Loucy (cell line): Measurements from ENCODE around the gene INHA.

Source experiments
- H2AFZ ChIP-seq: fragments of 200-600 bp; sonication (generic); 2 replicates; pipeline ENCODE4 v1.6.0; 2016; ENCODE audit warnings: antibody characterized with exemption, mild to moderate bottlenecking, low read length, moderate library complexity
- H3F3A ChIP-seq: fragments of 200-600 bp; 2 replicates; pipeline ENCODE4 v1.6.0; 2016; ENCODE audit warnings: antibody characterized with exemption, low read depth, mild to moderate bottlenecking
- H3K27me3 ChIP-seq: fragments of 200-600 bp; sonication (generic); 2 replicates; pipeline ENCODE4 v1.6.1; 2014; ENCODE audit warnings: low read length, mild to moderate bottlenecking; ENCODE audit not compliant: insufficient read depth, poor library complexity, severe bottlenecking
- H3K36me3 ChIP-seq: fragments of 200-600 bp; sonication (generic); 2 replicates; pipeline ENCODE4 v1.6.1; 2016; ENCODE audit warnings: low read length; ENCODE audit not compliant: insufficient read depth
- H3K4me1 ChIP-seq: fragments of 200-600 bp; sonication (generic); 2 replicates; pipeline ENCODE4 v1.5.1; 2014; ENCODE audit warnings: low read length, mild to moderate bottlenecking; ENCODE audit not compliant: insufficient read depth, poor library complexity, severe bottlenecking
- H3K4me2 ChIP-seq: fragments of 200-600 bp; sonication (generic); 2 replicates; pipeline ENCODE4 v1.6.0; 2014; ENCODE audit warnings: antibody characterized with exemption, low read length, low read depth, mild to moderate bottlenecking; ENCODE audit not compliant: poor library complexity, severe bottlenecking
- H3K4me3 ChIP-seq: fragments of 200-600 bp; sonication (generic); 2 replicates; pipeline ENCODE4 v1.5.1; 2014; ENCODE audit warnings: low read length, mild to moderate bottlenecking, mixed read lengths; ENCODE audit not compliant: poor library complexity, severe bottlenecking
- H3K79me2 ChIP-seq: fragments of 200-600 bp; sonication (generic); 2 replicates; pipeline ENCODE4 v1.6.1; 2014; ENCODE audit warnings: low read length; ENCODE audit not compliant: insufficient read depth
- H3K9ac ChIP-seq: fragments of 200-600 bp; sonication (generic); 2 replicates; pipeline ENCODE4 v1.6.0; 2014; ENCODE audit warnings: mild to moderate bottlenecking, low read depth, low read length, moderate library complexity; ENCODE audit not compliant: poor library complexity, severe bottlenecking
- H3K9me2 ChIP-seq: fragments of 200-600 bp; sonication (generic); replicated peaks from 2 replicates; pipeline ENCODE4 v1.6.1; 2016; ENCODE audit warnings: low read depth, low read length, mixed read lengths
- H3K9me3 ChIP-seq: fragments of 200-600 bp; sonication (generic); 2 replicates; pipeline ENCODE4 v1.6.1; 2014; ENCODE audit warnings: mild to moderate bottlenecking, antibody characterized with exemption, low read length, low read depth; ENCODE audit not compliant: insufficient read depth
- H4K20me1 ChIP-seq: fragments of 200-600 bp; sonication (generic); 2 replicates; pipeline ENCODE4 v1.6.0; 2014; ENCODE audit warnings: antibody characterized with exemption, low read length, mild to moderate bottlenecking; ENCODE audit not compliant: insufficient read depth, poor library complexity, severe bottlenecking
- EZH2phosphoT487 ChIP-seq: fragments of 200-600 bp; IDR thresholded peaks from 2 replicates; pipeline ENCODE4 v1.6.1; 2018; ENCODE audit warnings: antibody characterized with exemption, mild to moderate bottlenecking, moderate library complexity, borderline replicate concordance
- TF ChIP-seq, protein P1 (sequence below): fragments of 200-600 bp; sonication (generic); conservative IDR thresholded peaks from 2 replicates; pipeline ENCODE4 v1.5.1; 2014; ENCODE audit warnings: mild to moderate bottlenecking, antibody characterized with exemption, low read length

The INHA gene

DNA sequence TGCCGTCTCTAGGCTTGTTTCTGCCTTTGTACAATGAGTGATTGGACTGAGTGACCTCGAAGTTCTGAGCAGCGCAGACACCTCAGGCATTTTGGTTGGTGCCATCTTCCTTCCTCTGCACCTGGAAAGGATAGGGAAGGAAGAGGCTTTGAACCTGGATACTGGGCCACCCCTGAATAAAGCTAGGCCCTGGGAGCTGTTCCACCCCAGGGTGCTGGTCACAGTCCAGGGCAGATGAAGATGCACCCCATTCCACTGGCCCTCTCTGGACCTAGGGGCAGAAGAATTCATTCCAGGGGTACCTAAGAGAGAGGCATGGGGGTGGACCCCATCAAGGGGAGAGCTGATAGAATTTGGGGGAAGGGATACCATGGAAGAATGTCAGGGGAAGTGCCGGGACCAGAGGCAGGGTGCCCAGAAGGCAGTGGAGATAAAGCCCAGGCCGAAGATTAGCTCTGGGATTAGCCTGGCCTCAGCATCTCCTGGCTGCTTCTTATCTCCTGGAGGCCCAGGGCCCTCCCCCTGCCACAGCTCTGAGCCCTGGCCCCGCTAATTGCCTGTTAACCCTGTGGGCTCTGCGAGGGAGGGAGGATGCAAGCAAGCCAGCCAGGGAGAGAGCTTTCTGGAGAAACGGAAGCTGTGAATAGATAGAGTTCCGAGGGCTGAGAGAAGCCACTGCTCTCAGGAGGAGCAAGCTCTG lies 46.4 kb upstream of the INHA start:
- no peaks in the 10 kb centered on the region for H3K9me2 ChIP-seq
- H3K4me3 ChIP-seq = no peak overlapping the region
- H3K4me2 ChIP-seq = no peak overlapping the region
- H3K9ac ChIP-seq = no peak overlapping the region
- H3K79me2 ChIP-seq = no peaks in the 10 kb centered on the region
- no peaks in the 10 kb centered on the region for H3K9me3 ChIP-seq
- no peaks in the 10 kb centered on the region for H4K20me1 ChIP-seq
- H2AFZ ChIP-seq = no peak overlapping the region
- no peaks in the 10 kb centered on the region for H3F3A ChIP-seq
- TF ChIP-seq, protein P1, sequence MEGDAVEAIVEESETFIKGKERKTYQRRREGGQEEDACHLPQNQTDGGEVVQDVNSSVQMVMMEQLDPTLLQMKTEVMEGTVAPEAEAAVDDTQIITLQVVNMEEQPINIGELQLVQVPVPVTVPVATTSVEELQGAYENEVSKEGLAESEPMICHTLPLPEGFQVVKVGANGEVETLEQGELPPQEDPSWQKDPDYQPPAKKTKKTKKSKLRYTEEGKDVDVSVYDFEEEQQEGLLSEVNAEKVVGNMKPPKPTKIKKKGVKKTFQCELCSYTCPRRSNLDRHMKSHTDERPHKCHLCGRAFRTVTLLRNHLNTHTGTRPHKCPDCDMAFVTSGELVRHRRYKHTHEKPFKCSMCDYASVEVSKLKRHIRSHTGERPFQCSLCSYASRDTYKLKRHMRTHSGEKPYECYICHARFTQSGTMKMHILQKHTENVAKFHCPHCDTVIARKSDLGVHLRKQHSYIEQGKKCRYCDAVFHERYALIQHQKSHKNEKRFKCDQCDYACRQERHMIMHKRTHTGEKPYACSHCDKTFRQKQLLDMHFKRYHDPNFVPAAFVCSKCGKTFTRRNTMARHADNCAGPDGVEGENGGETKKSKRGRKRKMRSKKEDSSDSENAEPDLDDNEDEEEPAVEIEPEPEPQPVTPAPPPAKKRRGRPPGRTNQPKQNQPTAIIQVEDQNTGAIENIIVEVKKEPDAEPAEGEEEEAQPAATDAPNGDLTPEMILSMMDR = no peak
- TF ChIP-seq EZH2phosphoT487 = no peak
- H3K36me3 ChIP-seq = no peaks in the 10 kb centered on the region
- H3K27me3 ChIP-seq = no peaks in the 10 kb centered on the region
- H3K4me1 ChIP-seq = peaks cover 8% of the 10 kb centered on the region

DNA sequence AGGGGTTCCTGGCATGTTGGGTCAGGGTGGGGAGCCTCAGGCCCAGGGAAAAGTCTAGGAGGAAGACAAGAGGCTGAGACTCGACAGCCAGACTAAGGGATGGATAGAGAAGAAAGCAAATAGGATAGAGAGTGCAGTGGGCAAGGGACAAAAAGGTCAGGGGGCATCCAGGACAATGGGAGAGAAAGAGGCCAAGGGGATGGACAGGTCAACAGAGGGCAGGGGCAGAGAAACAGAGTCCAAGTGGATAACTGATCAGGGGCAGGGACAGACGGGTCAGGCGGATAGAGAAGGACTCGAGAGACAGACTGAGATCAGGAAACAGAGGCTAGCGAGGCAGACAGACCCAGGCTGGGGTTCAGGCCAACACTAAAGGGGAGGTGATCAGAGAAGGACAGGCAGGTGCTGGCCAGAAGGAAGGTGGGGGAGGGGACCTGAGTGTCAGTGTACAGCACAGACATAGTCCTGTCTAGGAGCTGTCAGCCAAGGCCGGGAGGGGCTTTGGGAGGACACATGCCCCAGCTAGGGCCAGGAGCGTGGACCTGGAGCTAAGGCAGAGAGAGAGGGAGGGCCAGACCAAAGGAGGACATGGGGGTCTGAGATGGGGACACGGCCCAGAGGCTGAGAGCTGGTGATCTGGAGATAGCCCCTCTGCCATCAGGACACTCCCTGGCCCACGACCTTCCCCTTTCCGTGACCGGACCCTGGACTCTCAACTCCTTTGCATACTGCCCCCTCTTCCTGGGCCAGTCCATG lies 45.6 kb upstream of the INHA start:
- H3K4me1 ChIP-seq = no peaks in the 10 kb centered on the region
- no peaks in the 10 kb centered on the region for H4K20me1 ChIP-seq
- no peaks in the 10 kb centered on the region for H3K9me3 ChIP-seq
- no peak overlapping the region for H3K4me3 ChIP-seq
- no peak overlapping the region for H2AFZ ChIP-seq
- no peaks in the 10 kb centered on the region for H3K9me2 ChIP-seq
- no peak for TF ChIP-seq EZH2phosphoT487
- TF ChIP-seq, protein P1 = no peak
- no peak overlapping the region for H3K9ac ChIP-seq
- no peaks in the 10 kb centered on the region for H3K27me3 ChIP-seq
- no peak overlapping the region for H3K4me2 ChIP-seq
- H3K79me2 ChIP-seq = no peaks in the 10 kb centered on the region
- H3K36me3 ChIP-seq = no peaks in the 10 kb centered on the region
- no peaks in the 10 kb centered on the region for H3F3A ChIP-seq

DNA sequence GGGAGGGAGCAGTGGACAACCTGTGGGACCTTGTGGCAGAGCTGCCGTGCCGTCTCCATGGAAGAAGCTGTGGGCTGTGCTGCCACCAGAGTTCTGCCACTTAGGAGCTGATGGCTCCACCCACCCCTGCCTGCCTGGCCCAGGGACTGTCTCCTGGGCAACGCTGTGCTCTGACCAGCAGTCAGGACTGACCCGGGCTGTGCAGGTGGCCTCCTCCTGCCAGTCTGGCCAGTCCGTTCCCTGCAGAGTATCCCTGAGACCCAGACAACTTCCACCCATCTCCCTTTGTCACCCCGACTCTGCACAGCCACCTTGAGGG lies 45.1 kb upstream of the INHA start:
- Histone ChIP-seq H3K27me3 (no peaks in the 10 kb centered on the region), H2AFZ (no peak overlapping the region), H3K4me2 (no peak overlapping the region), H3F3A (no peaks in the 10 kb centered on the region), H3K4me3 (no peak overlapping the region), H4K20me1 (no peaks in the 10 kb centered on the region), H3K79me2 (no peaks in the 10 kb centered on the region), H3K9me2 (no peaks in the 10 kb centered on the region), H3K36me3 (no peaks in the 10 kb centered on the region), H3K9me3 (no peaks in the 10 kb centered on the region), H3K4me1 (no peaks in the 10 kb centered on the region), H3K9ac (no peak overlapping the region)
- TF ChIP-seq, protein P1 = no peak
- no peak for TF ChIP-seq EZH2phosphoT487
